Liver (tissue), 9 donors: Measurements from ENCODE around the gene C1D. TPM values are rescaled to one million over a fixed set of nuclear protein-coding genes. Genes with fewer than 3 reads are reported as not detected.

Experiments
- DNase-seq: peaks from one replicate; pipeline ENCODE4 v3.0.0-alpha.2; 2017; ENCODE audit warnings: low spot score
- H3K27ac ChIP-seq, 2 donors: one replicate each; pipeline ENCODE4 v1.7.0; 2013; ENCODE audit warnings: inconsistent platforms in 2 of 2, low read length in 2 of 2, control low read depth in 1 of 2, low read depth in 1 of 2, mild to moderate bottlenecking in 1 of 2
- H3K27me3 ChIP-seq, 4 donors: one replicate each; pipeline versions ENCODE4 v1.6.1 to v1.7.0; 2013; ENCODE audit warnings: low read length in 3 of 4, inconsistent platforms in 1 of 4, mild to moderate bottlenecking in 1 of 4, moderate library complexity in 1 of 4; ENCODE audit not compliant: control insufficient read depth in 4 of 4, insufficient read depth in 4 of 4
- H3K36me3 ChIP-seq, 4 donors: one replicate each; pipeline versions ENCODE4 v1.6.1 to v1.7.0; 2013; ENCODE audit warnings: low read length in 3 of 4, mild to moderate bottlenecking in 3 of 4, low read depth in 1 of 4, moderate library complexity in 1 of 4; ENCODE audit not compliant: control insufficient read depth in 4 of 4, insufficient read depth in 3 of 4
- H3K4me1 ChIP-seq, 4 donors: one replicate each; pipeline versions ENCODE4 v1.6.1 to v1.7.0; 2013; ENCODE audit warnings: low read length in 3 of 4, mild to moderate bottlenecking in 3 of 4, moderate library complexity in 1 of 4; ENCODE audit not compliant: control insufficient read depth in 4 of 4, insufficient read depth in 4 of 4
- H3K4me3 ChIP-seq, 3 donors: one replicate each; pipeline versions ENCODE4 v1.6.1 to v1.7.0; 2013; ENCODE audit warnings: low read length in 3 of 3, control low read depth in 1 of 3, low read depth in 1 of 3, mild to moderate bottlenecking in 1 of 3
- H3K9ac ChIP-seq, 2 donors: one replicate each; pipeline ENCODE4 v1.7.0; 2013; ENCODE audit warnings: low read length in 2 of 2, mild to moderate bottlenecking in 2 of 2, moderate library complexity in 2 of 2, control low read depth in 1 of 2, low read depth in 1 of 2
- H3K9me3 ChIP-seq, 4 donors: one replicate each; pipeline versions ENCODE4 v1.6.1 to v1.7.0; 2013; ENCODE audit warnings: low read length in 3 of 4; ENCODE audit not compliant: control insufficient read depth in 4 of 4
- EGR1 ChIP-seq, 2 donors: IDR thresholded peaks; 2 replicates each; pipeline ENCODE4 v1.6.1; 2016 to 2018; ENCODE audit warnings: antibody characterized with exemption in 2 of 2, low read depth in 2 of 2
- FOXA1 ChIP-seq: IDR thresholded peaks from 2 replicates; pipeline ENCODE4 v1.6.1; 2016; ENCODE audit warnings: antibody characterized with exemption
- FOXA2 ChIP-seq: IDR thresholded peaks from 2 replicates; pipeline ENCODE4 v1.6.1; 2016; ENCODE audit warnings: antibody characterized with exemption
- GABPA ChIP-seq, 2 donors: IDR thresholded peaks in 1 of 2; conservative IDR thresholded peaks in 1 of 2; 2 replicates each; pipeline ENCODE4 v1.6.1; 2016; ENCODE audit warnings: antibody characterized with exemption in 2 of 2, mild to moderate bottlenecking in 1 of 2, moderate library complexity in 1 of 2
- HNF4A ChIP-seq, 2 donors: conservative IDR thresholded peaks; 2 replicates each; pipeline ENCODE4 v1.6.1; 2016; ENCODE audit warnings: antibody characterized with exemption in 2 of 2, mild to moderate bottlenecking in 2 of 2
- HNF4G ChIP-seq: IDR thresholded peaks from 2 replicates; pipeline ENCODE4 v1.6.1; 2016; ENCODE audit warnings: antibody characterized with exemption
- JUND ChIP-seq, 2 donors: IDR thresholded peaks; 2 replicates each; pipeline ENCODE4 v1.6.1; 2016; ENCODE audit warnings: antibody characterized with exemption in 2 of 2
- NR2F2 ChIP-seq: IDR thresholded peaks from 2 replicates; pipeline ENCODE4 v1.6.1; 2016; ENCODE audit warnings: antibody characterized with exemption
- RAD21 ChIP-seq, 2 donors: IDR thresholded peaks; 2 replicates each; pipeline ENCODE4 v1.6.1; 2016; ENCODE audit warnings: antibody characterized with exemption in 2 of 2, mild to moderate bottlenecking in 2 of 2
- RXRA ChIP-seq, 2 donors: IDR thresholded peaks; 2 replicates each; pipeline ENCODE4 v1.6.1; 2017 to 2018; ENCODE audit warnings: antibody characterized with exemption in 2 of 2, mild to moderate bottlenecking in 1 of 2
- SP1 ChIP-seq: IDR thresholded peaks from 2 replicates; pipeline ENCODE4 v1.6.1; 2018; ENCODE audit warnings: antibody characterized with exemption, mild to moderate bottlenecking
- TAF1 ChIP-seq: conservative IDR thresholded peaks from 2 replicates; pipeline ENCODE4 v1.6.1; 2016; ENCODE audit warnings: antibody characterized with exemption, mild to moderate bottlenecking
- YY1 ChIP-seq: IDR thresholded peaks from 2 replicates; pipeline ENCODE4 v1.6.1; 2016; ENCODE audit warnings: antibody characterized with exemption, mild to moderate bottlenecking
- WGBS: extraction: QIAGEN DNeasy Blood & Tissue Kit; methylation state at CpG from one replicate; pipeline ENCODE4 v1.1.7; 2013; 5-methylcytosine and 5-hydroxymethylcytosine counted together
- polyA plus RNA-seq, 2 donors: library from polyadenylated mRNA; stranded (reverse) in 1 of 2; unstranded in 1 of 2; fragments of 200-250 nt in 1 of 2; fragments of >200 nt in 1 of 2; fragmentation: Nextera tagmentation in 1 of 2; extraction: Ambion mirVana in 1 of 2; gene quantifications; one replicate each; pipeline versions ENCODE4 v1.2.1 to v1.2.3, GENCODE V29; 2013 to 2015
- total RNA-seq, 2 donors: library from RNA; depleted of rRNA; stranded (reverse); fragments of >200 nt; gene quantifications; one replicate each; pipeline ENCODE4 v1.2.3, GENCODE V29; 2014
- TF ChIP-seq, protein P1 (sequence below): IDR thresholded peaks from 2 replicates; pipeline ENCODE4 v1.6.1; 2016; ENCODE audit warnings: antibody characterized with exemption, mild to moderate bottlenecking
- TF ChIP-seq, protein P2 (sequence below): fragments of 150-350 bp; IDR thresholded peaks from 2 replicates; pipeline ENCODE4 v1.5.1; 2017; ENCODE audit warnings: improper control_type of control experiment, low read depth, low read length; ENCODE audit not compliant: missing input control
- TF ChIP-seq, protein P3 (sequence below): IDR thresholded peaks from 2 replicates; pipeline ENCODE4 v1.6.1; 2016; ENCODE audit warnings: antibody characterized with exemption
- TF ChIP-seq, protein P4 (sequence below): IDR thresholded peaks from 2 replicates; pipeline ENCODE4 v1.6.1; 2016; ENCODE audit warnings: antibody characterized with exemption
- TF ChIP-seq, protein P5 (sequence below): IDR thresholded peaks from 2 replicates; pipeline ENCODE4 v1.6.1; 2016; ENCODE audit warnings: antibody characterized with exemption
- donor health status: healthy.
- donor health status: healthy.
- donor health status: healthy.
- donor health status: healthy.
- donor health status: healthy.

Gene C1D
- total and polyA plus RNA-seq, 4 donors: 15.6 to 31.0 (median 18.9) TPM

DNA sequence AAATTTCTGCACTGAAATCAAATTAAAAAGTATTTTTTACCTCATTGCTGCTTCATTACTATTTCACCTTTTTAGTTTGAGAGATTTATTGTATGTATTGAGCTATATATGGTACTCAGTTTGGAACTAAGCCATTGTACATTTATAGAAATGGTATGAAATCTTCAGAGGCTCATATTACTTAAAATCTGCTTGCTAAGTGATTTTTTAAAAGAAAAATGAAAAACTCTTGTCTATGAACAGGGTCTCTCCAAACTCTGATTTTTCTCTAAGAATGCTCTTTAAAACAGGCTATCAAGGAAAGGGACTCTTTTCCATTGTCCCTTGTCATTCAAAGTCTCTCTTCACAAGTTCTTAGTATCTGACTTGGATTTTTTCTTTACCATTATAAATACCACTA is 31.8 kb downstream of the C1D start:
- no peaks in the 10 kb centered on the region for H3K9me3 ChIP-seq
- TF ChIP-seq FOXA1: no peak
- TF ChIP-seq, protein P1, sequence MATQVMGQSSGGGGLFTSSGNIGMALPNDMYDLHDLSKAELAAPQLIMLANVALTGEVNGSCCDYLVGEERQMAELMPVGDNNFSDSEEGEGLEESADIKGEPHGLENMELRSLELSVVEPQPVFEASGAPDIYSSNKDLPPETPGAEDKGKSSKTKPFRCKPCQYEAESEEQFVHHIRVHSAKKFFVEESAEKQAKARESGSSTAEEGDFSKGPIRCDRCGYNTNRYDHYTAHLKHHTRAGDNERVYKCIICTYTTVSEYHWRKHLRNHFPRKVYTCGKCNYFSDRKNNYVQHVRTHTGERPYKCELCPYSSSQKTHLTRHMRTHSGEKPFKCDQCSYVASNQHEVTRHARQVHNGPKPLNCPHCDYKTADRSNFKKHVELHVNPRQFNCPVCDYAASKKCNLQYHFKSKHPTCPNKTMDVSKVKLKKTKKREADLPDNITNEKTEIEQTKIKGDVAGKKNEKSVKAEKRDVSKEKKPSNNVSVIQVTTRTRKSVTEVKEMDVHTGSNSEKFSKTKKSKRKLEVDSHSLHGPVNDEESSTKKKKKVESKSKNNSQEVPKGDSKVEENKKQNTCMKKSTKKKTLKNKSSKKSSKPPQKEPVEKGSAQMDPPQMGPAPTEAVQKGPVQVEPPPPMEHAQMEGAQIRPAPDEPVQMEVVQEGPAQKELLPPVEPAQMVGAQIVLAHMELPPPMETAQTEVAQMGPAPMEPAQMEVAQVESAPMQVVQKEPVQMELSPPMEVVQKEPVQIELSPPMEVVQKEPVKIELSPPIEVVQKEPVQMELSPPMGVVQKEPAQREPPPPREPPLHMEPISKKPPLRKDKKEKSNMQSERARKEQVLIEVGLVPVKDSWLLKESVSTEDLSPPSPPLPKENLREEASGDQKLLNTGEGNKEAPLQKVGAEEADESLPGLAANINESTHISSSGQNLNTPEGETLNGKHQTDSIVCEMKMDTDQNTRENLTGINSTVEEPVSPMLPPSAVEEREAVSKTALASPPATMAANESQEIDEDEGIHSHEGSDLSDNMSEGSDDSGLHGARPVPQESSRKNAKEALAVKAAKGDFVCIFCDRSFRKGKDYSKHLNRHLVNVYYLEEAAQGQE: no peak
- no peak for TF ChIP-seq HNF4G
- TF ChIP-seq, protein P2, sequence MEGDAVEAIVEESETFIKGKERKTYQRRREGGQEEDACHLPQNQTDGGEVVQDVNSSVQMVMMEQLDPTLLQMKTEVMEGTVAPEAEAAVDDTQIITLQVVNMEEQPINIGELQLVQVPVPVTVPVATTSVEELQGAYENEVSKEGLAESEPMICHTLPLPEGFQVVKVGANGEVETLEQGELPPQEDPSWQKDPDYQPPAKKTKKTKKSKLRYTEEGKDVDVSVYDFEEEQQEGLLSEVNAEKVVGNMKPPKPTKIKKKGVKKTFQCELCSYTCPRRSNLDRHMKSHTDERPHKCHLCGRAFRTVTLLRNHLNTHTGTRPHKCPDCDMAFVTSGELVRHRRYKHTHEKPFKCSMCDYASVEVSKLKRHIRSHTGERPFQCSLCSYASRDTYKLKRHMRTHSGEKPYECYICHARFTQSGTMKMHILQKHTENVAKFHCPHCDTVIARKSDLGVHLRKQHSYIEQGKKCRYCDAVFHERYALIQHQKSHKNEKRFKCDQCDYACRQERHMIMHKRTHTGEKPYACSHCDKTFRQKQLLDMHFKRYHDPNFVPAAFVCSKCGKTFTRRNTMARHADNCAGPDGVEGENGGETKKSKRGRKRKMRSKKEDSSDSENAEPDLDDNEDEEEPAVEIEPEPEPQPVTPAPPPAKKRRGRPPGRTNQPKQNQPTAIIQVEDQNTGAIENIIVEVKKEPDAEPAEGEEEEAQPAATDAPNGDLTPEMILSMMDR: no peak
- no peaks in the 10 kb centered on the region for H3K4me1 ChIP-seq
- no peaks in the 10 kb centered on the region for H3K27me3 ChIP-seq
- no peak for DNase-seq
- no peak overlapping the region for H3K4me3 ChIP-seq
- no peak overlapping the region for H3K9ac ChIP-seq
- no peak overlapping the region for H3K27ac ChIP-seq
- no peaks in the 10 kb centered on the region for H3K36me3 ChIP-seq

DNA sequence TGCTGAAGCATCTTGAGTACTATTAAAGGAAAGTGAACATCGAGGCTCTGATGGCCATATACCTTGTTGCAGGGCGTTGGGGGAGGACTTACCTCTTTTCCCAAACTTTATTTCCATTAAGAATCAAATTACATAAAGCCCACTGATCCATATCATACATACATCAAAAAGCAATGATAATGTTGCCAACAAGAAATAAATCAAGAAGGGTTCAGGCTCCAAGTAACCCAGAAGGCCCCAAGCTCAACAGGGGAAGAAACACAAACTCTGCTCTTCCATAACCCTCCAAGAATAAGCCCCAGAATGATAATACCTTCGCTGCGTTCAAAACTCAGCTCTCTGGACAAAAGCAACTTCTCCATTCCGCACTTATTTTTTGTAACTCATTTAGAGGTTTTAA is 32.3 kb downstream of the C1D start:
- no peak for DNase-seq
- WGBS: 89% methylated on average over 5 of the region's 5 CpGs
- Histone ChIP-seq H3K36me3 (no peaks in the 10 kb centered on the region), H3K9me3 (no peaks in the 10 kb centered on the region), H3K27me3 (no peaks in the 10 kb centered on the region), H3K27ac (no peak overlapping the region), H3K4me1 (no peaks in the 10 kb centered on the region), H3K9ac (no peak overlapping the region), H3K4me3 (no peak overlapping the region)
- TF ChIP-seq HNF4A (conservative IDR thresholded peaks at IDR 0.05) (no peak), TAF1 (no peak), YY1 (no peak), HNF4G (no peak), EGR1 (IDR thresholded peaks at IDR 0.05; ENCODE audit: low read depth in 2 of 2) (no peak), NR2F2 (no peak), JUND (IDR thresholded peaks at IDR 0.05) (no peak), RAD21 (IDR thresholded peaks at IDR 0.05) (no peak), SP1 (no peak), GABPA (IDR thresholded peaks at IDR 0.05 in 1 of 2, conservative IDR thresholded peaks at IDR 0.05 in 1 of 2) (no peak), RXRA (IDR thresholded peaks at IDR 0.05) (no peak), FOXA2 (no peak), FOXA1 (no peak)
- TF ChIP-seq, protein P1: no peak
- TF ChIP-seq, protein P3, sequence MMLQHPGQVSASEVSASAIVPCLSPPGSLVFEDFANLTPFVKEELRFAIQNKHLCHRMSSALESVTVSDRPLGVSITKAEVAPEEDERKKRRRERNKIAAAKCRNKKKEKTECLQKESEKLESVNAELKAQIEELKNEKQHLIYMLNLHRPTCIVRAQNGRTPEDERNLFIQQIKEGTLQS: no peak
- TF ChIP-seq, protein P4, sequence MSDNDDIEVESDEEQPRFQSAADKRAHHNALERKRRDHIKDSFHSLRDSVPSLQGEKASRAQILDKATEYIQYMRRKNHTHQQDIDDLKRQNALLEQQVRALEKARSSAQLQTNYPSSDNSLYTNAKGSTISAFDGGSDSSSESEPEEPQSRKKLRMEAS: no peak
- TF ChIP-seq, protein P5, sequence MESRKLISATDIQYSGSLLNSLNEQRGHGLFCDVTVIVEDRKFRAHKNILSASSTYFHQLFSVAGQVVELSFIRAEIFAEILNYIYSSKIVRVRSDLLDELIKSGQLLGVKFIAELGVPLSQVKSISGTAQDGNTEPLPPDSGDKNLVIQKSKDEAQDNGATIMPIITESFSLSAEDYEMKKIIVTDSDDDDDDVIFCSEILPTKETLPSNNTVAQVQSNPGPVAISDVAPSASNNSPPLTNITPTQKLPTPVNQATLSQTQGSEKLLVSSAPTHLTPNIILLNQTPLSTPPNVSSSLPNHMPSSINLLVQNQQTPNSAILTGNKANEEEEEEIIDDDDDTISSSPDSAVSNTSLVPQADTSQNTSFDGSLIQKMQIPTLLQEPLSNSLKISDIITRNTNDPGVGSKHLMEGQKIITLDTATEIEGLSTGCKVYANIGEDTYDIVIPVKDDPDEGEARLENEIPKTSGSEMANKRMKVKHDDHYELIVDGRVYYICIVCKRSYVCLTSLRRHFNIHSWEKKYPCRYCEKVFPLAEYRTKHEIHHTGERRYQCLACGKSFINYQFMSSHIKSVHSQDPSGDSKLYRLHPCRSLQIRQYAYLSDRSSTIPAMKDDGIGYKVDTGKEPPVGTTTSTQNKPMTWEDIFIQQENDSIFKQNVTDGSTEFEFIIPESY: no peak
- TF ChIP-seq, protein P2: no peak
